BE2C (cell line): ENCODE data around the gene GAL.

Source experiments
- DNase-seq: peaks from one replicate; pipeline ENCODE4 v3.0.0-alpha.2; 2020
- H3K27me3 ChIP-seq: fragments of 250-450 bp; sonication (Bioruptor Pico); 2 replicates; pipeline ENCODE4 v1.5.1; 2020; ENCODE audit warnings: mild to moderate bottlenecking
- H3K36me3 ChIP-seq: fragments of 250-450 bp; sonication (Bioruptor Pico); 2 replicates; pipeline ENCODE4 v1.5.1; 2020; ENCODE audit warnings: mild to moderate bottlenecking
- H3K4me1 ChIP-seq: fragments of 250-450 bp; sonication (Bioruptor Pico); 2 replicates; pipeline ENCODE4 v1.5.1; 2020
- H3K4me3 ChIP-seq: 2 replicates; pipeline ENCODE4 v1.5.1; 2011; ENCODE audit warnings: low read depth, low read length
- H3K9me3 ChIP-seq: fragments of 250-450 bp; sonication (Bioruptor Pico); 2 replicates; pipeline ENCODE4 v1.5.1; 2020
- TF ChIP-seq, protein P1 (sequence below): IDR thresholded peaks from 2 replicates; pipeline ENCODE4 v1.5.1; 2012; ENCODE audit warnings: mild to moderate bottlenecking, low read depth, low read length

Gene GAL

DNA sequence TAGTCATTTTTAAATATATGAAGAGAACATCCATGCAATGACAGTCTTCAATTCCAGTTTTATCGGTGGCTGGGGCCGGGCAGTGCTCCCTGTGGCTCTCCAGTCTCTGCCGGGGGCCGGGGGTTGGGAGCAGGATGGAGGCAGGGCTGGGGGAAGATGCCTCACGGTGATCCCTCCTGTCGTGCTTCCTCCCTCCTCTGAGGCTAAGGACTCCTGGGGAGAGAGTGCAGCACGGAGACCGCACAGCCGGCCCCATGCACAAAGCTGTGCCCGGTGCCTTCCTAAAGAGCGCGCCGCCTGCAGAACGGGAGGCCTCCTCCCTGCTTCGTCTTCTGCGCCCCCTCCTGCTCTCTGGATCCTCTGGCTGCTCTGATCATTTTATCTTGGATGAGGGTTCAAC lies 20.5 kb downstream of the GAL start:
- no peaks in the 10 kb centered on the region for H3K27me3 ChIP-seq
- TF ChIP-seq, protein P1, sequence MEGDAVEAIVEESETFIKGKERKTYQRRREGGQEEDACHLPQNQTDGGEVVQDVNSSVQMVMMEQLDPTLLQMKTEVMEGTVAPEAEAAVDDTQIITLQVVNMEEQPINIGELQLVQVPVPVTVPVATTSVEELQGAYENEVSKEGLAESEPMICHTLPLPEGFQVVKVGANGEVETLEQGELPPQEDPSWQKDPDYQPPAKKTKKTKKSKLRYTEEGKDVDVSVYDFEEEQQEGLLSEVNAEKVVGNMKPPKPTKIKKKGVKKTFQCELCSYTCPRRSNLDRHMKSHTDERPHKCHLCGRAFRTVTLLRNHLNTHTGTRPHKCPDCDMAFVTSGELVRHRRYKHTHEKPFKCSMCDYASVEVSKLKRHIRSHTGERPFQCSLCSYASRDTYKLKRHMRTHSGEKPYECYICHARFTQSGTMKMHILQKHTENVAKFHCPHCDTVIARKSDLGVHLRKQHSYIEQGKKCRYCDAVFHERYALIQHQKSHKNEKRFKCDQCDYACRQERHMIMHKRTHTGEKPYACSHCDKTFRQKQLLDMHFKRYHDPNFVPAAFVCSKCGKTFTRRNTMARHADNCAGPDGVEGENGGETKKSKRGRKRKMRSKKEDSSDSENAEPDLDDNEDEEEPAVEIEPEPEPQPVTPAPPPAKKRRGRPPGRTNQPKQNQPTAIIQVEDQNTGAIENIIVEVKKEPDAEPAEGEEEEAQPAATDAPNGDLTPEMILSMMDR, result no peak
- no peaks in the 10 kb centered on the region for H3K9me3 ChIP-seq

GRCh38 chr11:68707527-68707926 lies 23.2 kb downstream of the GAL start:
- TF ChIP-seq, protein P1, result no peak
- Histone ChIP-seq H3K4me3 (no peak overlapping the region), H3K9me3 (no peaks in the 10 kb centered on the region), H3K27me3 (no peaks in the 10 kb centered on the region), H3K4me1 (peaks cover 8% of the 10 kb centered on the region), H3K36me3 (no peaks in the 10 kb centered on the region)
- no peak for DNase-seq

More for the DNA sequence above, 20.5 kb downstream of the GAL start:
- Histone ChIP-seq H3K4me3 (no peak overlapping the region), H3K36me3 (no peaks in the 10 kb centered on the region), H3K4me1 (peaks cover 4% of the 10 kb centered on the region)
- DNase-seq, result no peak

DNA sequence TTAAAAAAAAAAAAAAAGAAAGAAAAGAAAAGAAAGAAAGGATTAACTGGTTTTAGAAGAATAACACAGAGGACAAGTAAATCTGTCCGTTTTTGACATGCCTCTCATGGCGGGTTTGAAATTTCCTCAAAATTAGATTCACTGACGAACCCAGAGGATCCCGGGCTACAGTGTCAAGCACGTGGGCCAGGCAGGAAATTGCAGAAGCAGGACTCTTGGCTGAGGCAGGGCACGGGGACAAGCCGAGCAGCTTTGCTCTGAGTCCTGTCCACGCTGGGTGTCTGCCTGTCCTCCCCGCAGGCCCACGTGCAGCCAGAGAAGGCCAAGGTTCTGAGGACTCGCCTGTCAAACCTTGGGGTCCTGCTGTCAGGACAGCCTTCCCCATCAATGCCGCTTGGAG lies 24.7 kb downstream of the GAL start:
- DNase-seq, result no peak
- TF ChIP-seq, protein P1, result no peak
- H3K9me3 ChIP-seq, result no peaks in the 10 kb centered on the region
- no peak overlapping the region for H3K4me3 ChIP-seq
- H3K27me3 ChIP-seq, result no peaks in the 10 kb centered on the region
- no peaks in the 10 kb centered on the region for H3K36me3 ChIP-seq
- H3K4me1 ChIP-seq, result peaks cover 8% of the 10 kb centered on the region

DNA sequence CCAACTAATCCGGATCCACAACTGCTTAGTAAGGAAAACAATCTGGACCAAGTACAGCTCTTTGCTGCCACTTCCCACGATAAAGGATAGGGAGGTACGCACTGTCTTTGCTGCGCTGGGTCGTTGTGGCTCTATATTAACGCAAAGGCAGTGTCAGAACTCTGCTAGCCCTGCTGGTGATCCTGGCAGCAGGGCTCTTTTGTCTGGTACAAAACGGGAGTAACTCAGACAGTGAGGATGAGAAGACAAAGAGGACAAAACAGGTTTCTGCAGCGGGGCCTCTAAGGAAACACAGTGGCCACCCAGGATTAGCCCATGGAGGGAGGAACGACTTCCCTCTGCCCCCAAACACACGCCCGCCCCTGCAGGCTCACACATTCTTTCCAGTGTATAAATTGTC lies 26.1 kb downstream of the GAL start:
- Histone ChIP-seq H3K4me1 (peaks cover 8% of the 10 kb centered on the region), H3K9me3 (no peaks in the 10 kb centered on the region), H3K27me3 (no peaks in the 10 kb centered on the region), H3K36me3 (no peaks in the 10 kb centered on the region), H3K4me3 (no peak overlapping the region)
- no peak for DNase-seq
- TF ChIP-seq, protein P1, result no peak

DNA sequence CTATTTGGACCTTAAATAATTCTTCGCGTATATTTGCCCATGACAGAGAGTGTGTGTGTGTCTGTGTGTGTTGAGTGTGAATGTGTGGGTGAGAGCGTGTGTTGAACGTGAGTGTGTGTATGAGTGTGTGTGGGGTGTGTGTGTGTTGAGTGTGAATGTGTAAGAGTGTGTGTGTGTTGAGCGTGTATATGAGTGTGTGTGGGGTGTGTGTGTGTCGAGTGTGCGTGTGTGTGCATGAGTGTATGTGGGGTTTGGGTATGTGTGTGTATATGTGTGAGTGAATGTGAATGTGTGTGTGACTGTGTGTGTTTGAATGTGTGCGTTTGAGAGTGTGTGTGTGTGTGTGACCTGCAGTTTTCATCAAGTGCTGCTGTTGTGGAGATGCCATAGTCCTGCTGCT lies 26.8 kb downstream of the GAL start:
- no peak for DNase-seq
- Histone ChIP-seq H3K27me3 (no peaks in the 10 kb centered on the region), H3K4me3 (no peak overlapping the region), H3K4me1 (peaks cover 8% of the 10 kb centered on the region), H3K36me3 (no peaks in the 10 kb centered on the region), H3K9me3 (no peaks in the 10 kb centered on the region; the same call in 1 of the 2 replicates)
- TF ChIP-seq, protein P1, result no peak

DNA sequence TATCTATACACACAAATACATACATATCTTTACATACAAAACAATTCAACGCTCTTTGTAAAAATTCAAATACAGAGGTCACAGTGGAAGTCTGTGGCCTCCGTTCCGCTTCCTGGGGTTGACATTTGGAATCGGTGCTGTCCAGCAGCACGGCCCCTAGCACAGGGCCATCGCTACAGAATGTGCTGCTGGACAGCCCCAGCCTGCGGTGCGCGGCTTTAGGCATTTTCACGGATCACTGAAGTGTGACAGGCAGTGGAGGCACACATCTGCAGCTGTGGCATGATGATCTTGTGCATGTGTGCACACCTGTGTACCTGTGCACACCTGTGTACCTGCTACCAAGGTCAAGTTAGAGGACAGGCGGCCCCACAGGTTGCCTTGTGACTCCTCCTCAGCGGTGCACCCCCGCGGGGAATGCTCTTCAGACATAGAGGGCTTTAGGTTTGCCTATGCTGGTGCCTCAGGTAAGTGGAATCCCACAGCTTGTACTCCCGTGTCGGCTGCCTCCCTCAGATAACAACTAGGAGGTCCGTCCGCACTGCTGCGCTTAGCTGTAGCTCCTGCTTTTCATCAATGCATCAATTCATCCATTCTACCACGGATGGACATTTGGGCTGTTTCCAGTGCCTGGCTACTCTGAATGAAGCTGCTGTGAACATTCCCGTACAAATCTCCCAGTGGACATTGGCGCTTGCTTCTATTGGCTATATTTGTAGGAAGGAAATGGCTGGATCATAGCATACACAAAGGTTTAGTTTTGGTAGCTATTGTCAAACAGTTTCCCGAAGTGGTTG lies 29.9 kb downstream of the GAL start:
- H3K9me3 ChIP-seq, result peaks cover 3% of the 10 kb centered on the region
- H3K27me3 ChIP-seq, result no peaks in the 10 kb centered on the region
- TF ChIP-seq, protein P1, result no peak
- no peaks in the 10 kb centered on the region for H3K36me3 ChIP-seq
- no peak overlapping the region for H3K4me3 ChIP-seq
- no peak for DNase-seq
- peaks cover 8% of the 10 kb centered on the region for H3K4me1 ChIP-seq
